GM19328 (cell line): Measurements from ENCODE around the gene PARP2.
"Not testable (repeated sequence)": the region's sequence is repeated elsewhere in the genome, so short reads cannot be mapped to it uniquely, and the experiment has no call there.

ENCODE experiments used
- ATAC-seq: cut with Tn5 transposase; IDR thresholded peaks from one replicate; pipeline ENCODE4 v1.9.1; 2021; ENCODE audit warnings: mild to moderate bottlenecking, moderate library complexity; ENCODE audit not compliant: unreplicated experiment

The PARP2 gene

DNA sequence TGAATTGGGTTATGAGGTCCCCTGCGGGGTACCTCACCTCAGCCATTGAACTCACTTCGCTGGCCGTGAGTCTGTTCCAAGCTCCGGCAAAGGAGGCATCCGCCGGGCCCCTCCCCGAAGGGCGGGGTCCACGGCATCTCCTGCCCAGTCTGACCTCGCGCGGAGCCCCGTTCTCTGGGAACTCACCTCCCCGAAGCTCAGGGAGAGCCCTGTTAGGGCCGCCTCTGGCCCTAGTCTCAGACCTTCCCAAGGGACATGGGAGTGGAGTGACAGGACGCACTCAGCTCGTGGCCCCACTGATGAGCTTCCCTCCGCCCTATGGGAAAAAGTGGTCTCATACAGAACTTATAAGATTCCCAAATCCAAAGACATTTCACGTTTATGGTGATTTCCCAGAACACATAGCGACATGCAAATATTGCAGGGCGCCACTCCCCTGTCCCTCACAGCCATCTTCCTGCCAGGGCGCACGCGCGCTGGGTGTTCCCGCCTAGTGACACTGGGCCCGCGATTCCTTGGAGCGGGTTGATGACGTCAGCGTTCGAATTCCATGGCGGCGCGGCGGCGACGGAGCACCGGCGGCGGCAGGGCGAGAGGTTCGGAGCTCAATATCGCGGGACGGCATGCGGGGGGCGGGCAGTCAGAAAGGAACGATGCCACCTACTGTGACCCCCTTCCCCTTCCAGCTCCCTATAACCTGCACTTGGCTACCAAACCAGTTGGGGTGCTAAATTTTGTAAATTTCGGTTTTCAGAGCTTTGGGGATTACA, at the start of gene PARP2:
TSS of gene PARP2 (plus strand) at position 544 of the 770 bp plus-strand sequence. CDS start at position 551, 7 bp downstream.
- peak; percentile 97 for ATAC-seq

DNA sequence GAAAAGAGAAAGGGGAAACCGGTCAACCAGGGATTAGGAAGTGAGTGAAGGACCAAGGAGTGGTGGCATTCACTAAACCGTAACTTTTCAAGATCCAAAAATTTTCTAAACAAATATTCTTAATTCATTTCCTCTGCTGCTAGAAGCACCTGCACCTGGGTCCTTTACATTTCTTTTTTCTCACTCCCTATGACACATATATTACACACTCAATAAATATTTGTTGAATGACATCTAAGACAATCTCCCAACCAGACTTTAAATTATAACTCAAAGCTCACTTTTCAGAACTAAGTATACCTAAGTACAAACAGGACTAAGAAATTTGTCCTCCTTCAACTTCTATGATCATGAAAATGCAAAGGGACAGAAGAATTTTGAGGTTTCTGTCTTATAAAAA, 48.8 kb upstream of the PARP2 start:
- ATAC-seq, result no peak

DNA sequence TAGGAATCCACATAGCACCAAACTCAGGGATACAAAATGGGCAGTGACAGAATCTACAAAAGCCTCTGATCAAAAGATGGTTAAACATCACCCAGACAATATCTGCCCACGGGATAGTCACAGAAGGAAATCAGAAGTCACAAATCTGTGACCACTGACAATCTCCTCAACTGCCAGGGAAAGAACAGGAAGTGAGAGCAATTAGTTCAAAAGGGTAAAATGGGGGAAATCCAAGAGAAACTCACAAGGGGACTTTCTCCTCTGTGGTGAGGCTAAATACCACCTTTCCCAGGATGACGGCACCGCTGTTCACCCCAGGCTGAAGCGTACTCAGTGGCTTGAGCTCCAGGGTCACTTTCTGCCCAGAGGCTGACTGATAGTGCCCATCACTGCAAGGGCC, 48.4 kb upstream of the PARP2 start:
- peak; percentile 49 for ATAC-seq

DNA sequence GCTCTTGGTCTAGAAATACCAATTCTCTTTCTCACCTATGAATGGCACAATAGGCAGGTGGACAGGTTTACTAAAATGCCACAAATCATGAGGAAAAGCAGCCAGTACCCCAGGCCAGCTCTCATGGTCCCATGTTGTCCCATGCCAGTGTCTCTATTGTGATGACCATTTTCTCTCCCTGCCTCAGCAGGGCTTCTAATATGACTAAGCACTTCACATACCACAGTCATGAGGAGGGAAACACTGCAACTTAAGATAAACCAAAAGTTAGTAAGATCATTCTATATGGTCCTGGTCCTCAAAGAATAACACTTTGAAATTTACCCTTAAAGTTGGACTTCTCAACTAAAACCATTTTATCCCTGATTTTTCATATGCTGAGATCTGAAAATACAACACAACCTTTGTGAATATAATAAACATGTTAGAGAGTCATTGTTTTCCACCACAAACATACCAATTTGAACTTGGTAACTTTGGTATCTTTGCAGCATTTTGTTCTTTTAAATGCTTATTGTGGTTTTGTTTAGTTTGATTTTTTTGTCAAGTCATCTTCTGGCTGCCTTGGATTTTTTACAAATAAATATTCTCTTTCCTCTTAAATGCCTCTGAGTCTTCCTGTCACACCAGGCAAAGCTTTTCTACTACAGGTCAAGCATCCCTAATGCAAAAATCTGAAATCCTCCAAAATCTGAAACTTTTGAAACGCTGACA, 41.2 kb upstream of the PARP2 start:
- ATAC-seq, result no peak

DNA sequence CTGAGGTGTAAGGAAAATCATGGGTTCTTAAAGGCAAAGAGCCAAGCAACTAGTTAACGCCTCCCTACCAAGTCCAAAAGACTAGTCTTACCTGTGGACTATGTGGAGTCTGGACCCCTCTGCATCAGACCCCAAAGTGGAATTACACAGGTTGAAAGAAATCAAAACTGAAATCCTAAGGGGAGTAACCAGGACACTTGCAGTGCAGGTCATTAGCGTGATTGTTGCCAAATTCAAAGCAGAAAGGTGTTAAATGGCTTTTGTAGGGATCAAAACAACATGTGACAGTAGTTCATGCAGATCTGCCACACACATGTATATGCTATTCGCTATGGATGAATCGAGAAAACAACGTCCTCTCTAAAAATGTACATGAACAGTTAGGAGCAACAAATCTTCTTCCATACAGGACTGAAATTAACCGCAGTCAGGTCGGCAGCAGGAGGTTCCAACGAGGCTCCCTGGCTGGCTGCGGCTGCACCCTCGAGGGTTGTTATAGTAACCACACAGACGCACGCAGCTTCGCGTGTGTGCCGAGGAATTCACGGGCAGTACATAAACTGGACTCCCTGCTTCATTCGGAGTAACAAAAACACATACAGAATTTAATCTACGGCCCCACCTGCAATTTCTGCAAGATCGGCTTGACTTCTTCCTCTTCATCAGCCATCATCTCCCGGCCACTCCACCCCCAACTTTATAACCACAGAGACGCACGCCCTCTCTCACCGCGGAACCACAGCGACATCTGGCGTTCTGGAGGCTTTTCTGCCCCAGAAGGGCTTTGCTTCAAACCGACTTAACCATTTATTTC, 38.0 kb upstream of the PARP2 start, which contains the start of gene TTC5:
TSS of gene TTC5 (minus strand) at position 687 of the 814 bp plus-strand sequence. CDS start at position 673, 14 bp downstream.
- peak; percentile 93 for ATAC-seq

- no peak for ATAC-seq
These were observed 37.4 kb upstream of the PARP2 start for GRCh38 chr14:20306079-20306423.

DNA sequence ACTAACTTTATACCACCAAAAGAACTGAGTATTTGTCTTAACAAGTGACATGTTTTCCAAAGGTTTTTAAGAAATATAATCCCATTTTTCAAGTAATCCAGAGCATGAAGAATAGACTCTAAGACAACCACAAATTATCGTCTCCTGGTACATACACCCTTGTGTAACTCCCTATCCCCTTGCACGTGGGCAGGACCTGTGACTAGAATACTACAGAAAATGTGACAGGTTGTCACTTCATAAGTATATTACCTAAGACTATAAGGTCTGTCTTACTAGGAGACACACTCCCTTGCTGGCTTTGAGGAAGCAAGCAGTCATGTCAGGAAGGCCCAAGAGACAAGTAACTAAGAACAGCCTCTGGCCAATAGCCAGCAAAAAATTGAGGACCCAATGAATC, 29.4 kb upstream of the PARP2 start:
- no peak for ATAC-seq

- no peak for ATAC-seq
These were observed 25.7 kb upstream of the PARP2 start for GRCh38 chr14:20317720-20318119.

- ATAC-seq, result no peak
These were observed 16.2 kb upstream of the PARP2 start for GRCh38 chr14:20327005-20327869.

GRCh38 chr14:20328705-20329104, 14.7 kb upstream of the PARP2 start:
- no peak for ATAC-seq

DNA sequence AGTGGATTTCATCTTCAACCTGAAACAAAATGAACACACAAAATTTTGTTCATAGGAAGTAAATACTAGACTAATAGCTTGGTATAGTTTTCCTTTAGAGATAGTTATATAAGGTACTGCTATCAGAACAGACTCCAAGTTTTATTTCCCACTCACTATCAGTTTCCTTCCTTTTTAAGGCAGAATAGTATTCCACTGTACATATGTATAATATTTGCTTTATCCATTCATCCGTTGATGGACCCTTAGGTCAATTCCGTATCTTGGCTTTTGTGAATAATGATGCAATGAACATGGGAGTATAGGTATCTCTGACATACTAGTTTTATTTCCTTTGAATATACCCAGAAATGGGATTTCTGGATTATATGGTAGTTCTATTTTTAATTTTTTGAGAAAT, 14.1 kb upstream of the PARP2 start:
- no peak for ATAC-seq

DNA sequence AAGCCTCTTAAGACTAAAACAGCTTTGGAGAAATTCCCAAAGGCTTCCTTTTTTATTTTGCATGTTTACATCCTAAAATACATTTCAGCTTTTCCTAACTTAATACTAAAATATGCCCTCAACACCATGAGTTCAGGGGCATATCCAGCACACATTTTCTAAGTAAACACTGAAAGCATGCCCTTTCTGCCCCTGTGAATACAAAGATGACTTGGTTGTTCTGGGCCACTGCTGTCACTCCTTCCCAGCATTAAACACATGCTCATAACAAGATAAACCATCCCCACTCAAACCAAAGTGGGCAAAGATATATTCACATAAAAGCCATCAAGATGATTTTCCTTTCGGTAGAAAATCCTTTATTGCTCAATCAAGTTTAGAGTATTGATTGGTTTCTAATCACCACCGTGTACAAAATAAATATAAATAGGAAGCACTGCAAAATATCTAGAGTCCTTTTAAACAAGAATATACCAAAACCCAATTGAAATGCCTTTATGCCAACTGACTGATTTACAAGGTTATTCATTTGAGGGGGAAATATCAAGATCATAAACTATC, 12.3 kb upstream of the PARP2 start:
- no peak for ATAC-seq

- ATAC-seq, result no peak
These were observed 11.0 kb upstream of the PARP2 start for GRCh38 chr14:20332431-20332787.

DNA sequence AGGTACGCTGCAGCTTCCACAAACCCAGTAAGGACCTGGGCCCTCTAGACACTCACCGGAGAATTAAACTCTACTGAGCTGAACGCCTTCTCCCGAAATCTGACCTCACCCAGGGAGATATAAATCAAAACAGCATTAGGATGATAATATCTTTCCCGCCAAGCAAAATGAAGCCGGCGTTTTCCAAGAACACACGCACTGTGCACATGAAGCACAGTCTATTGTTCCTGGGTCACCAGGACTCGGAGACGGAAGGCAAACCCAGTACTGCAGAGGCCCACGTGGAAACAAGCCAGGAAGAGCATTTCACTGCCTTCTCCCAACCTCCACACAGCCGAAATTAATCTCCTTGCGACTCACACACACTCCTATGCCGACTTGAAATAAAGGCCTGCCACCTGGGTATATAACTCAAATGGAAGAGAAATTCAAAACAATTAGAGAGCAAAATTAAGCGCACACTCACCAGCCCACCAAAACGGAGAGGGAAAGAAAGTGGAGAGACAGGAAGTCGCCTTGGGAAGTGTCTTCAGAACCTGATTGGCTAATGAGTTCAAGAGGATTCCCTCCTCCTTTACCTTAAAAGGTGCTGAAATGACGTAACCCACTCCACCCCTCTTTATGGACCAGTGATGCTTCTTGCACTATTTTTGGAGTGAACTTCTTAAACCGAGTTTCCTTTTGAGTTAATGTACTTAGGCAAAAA, 10.5 kb upstream of the PARP2 start, which contains the start of gene CCNB1IP1:
TSS of gene CCNB1IP1 (minus strand) at position 492 of the 706 bp plus-strand sequence. CDS start 16,756 bp downstream, outside the sequence.
- ATAC-seq, result peak; percentile 97

DNA sequence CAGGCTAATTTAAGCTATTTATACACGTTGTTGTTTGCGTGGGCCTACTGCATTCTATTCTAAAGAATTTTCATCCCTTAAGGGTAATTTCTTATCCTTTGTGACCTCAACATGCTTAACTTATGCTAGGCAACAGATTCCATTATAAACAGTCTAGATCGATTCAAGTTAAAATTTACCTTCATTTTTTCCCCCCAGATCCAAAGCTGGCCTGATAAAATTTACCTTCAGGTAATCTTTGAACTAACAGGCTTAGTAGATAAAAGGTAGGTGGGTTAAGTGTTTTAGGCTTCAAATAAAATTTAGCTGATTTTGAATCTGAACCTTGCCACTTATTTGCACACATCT, 10.0 kb upstream of the PARP2 start:
- ATAC-seq, result no peak

DNA sequence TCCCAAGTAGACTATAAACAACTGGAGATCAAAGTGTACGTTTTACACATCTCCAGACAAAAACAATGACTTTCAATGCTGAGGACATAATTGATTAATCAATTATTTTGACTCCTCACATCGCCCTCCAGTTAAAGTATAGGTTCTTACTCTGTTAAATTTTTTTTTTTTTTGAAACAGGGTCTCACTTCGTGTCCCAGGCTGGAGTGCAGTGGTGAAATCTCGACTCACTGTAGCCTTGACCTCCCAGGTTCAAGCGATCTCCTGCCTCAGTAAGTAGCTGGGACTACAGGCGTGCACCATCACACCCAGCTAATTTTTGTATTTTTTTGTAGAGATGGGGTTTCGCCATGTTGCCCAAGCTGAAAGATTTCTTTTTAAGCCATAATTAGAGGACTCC, 9.4 kb upstream of the PARP2 start:
- ATAC-seq, result no peak

DNA sequence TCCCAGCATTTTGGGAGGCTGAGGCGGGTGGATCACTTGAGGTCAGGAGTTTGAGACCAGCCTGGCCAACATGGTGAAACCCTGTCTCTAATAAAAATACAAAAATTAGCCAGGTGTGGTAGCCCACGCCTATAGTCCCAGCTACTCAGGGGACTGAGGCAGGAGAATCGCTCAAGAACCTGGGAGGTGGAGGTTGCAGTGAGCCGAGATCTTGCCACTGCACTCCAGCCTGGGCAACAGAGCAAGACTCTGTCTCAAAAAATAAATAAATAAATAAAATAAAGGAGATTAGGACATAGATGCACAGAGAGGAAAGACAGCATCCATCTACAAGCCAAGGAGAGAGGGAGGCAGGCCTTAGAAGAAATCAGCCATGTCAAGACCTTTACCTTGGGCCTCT, 2.4 kb upstream of the PARP2 start:
- ATAC-seq, result not testable (repeated sequence)

DNA sequence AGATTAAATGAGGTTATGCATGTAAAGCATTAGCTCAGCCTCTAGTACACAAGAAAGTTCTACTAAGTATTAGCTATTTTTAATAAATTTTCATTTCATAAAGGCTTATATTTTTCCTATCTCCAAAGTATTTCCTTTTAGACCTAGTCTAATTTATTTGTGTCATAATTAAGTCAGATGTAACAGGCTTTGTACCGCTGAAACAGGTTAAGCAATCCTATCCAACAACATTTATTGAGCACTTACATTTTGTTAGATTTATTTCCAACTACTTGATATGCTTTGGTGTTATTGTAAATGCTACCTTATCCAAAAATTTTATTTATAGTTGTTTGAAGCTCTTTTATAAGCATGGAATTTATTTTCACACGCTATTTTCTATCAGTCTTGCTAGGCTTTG, 1.8 kb upstream of the PARP2 start:
- no peak for ATAC-seq

DNA sequence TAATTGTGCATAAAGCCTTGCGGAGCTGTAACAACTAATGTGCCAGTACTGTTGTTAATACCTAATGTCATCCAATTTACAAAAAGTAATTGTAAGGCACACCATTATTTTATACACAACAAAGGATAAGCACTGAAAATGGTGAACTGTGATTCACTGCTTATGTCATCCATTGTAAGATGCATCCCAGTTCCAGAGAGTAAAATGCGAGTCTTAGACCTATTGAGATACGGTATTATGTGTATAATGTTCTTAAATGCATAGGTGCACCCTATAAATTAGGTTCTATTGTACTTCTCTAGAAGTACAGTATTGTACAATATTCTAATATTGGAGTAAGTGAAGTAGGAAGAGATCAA, 406 bp downstream of the PARP2 start:
- ATAC-seq, result no peak

DNA sequence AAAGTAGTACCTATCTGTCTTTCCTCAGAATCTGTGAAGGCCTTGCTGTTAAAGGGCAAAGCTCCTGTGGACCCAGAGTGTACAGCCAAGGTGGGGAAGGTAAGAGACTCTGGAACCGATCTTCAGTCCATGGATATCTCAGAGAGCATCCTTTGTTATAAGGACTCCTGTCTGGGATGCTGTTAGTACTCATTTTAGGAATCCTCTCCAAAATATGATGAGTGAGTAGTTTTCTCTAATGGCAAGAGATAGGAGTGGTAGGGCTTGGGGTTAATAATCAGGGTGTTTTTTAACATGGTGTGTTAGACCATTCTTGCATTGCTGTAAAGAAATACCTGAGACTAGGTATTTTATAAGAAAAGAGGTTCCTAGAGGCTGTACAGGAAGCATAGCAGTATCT, 1.9 kb downstream of the PARP2 start:
- no peak for ATAC-seq
